ENCODE results near the gene MRPL44. TPM values are rescaled to one million over a fixed set of nuclear protein-coding genes. Genes with fewer than 3 reads are reported as not detected.

The MRPL44 gene
- total and polyA plus RNA-seq, 2 of the 13 experiments (the other 11 are each of a cell fraction or from before 2014, with no cell fraction given), result 38.4 to 78.0 TPM

- peak; percentile 82; the same call in 1 of the 2 replicates for TF ChIP-seq TSC22D2 (CRISPR knock-in tag; IDR thresholded peaks at IDR 0.05; ENCODE audit: borderline replicate concordance)
- TF ChIP-seq SP2 (CRISPR knock-in tag; IDR thresholded peaks at IDR 0.05), result no peak
- TF ChIP-seq ZNF768 (CRISPR knock-in tag; IDR thresholded peaks at IDR 0.05), result no peak
- TF ChIP-seq GZF1 (CRISPR knock-in tag; IDR thresholded peaks at IDR 0.05), result peak; percentile 96
- TF ChIP-seq TMF1 (CRISPR knock-in tag; IDR thresholded peaks at IDR 0.05; ENCODE audit: low read depth), result no peak
- TF ChIP-seq ZBTB21 (CRISPR knock-in tag; IDR thresholded peaks at IDR 0.05), result peak; percentile 50; the same call in 1 of the 2 replicates
- TF ChIP-seq ZNF331 (CRISPR knock-in tag; IDR thresholded peaks at IDR 0.05), result peak; percentile 95
- TF ChIP-seq TEAD3 (CRISPR knock-in tag; optimal IDR thresholded peaks at IDR 0.05; ENCODE audit: borderline replicate concordance), result peak; percentile 99
- TF ChIP-seq ZNF614 (CRISPR knock-in tag; IDR thresholded peaks at IDR 0.05; ENCODE audit: borderline replicate concordance), result peak; percentile 98
- no peak for TF ChIP-seq ZNF446 (CRISPR knock-in tag; IDR thresholded peaks at IDR 0.05)
- peak; percentile 15 for TF ChIP-seq CCAR2 (optimal IDR thresholded peaks at IDR 0.05; ENCODE audit: low read depth, low read length)
- TF ChIP-seq SSRP1 (CRISPR knock-in tag; IDR thresholded peaks at IDR 0.05), result peak; percentile 81; the same call in 1 of the 2 replicates
- no peak for TF ChIP-seq ZNF691 (CRISPR knock-in tag; IDR thresholded peaks at IDR 0.05; ENCODE audit: borderline replicate concordance, low read depth)
- TF ChIP-seq ATRX (CRISPR knock-in tag; IDR thresholded peaks at IDR 0.05; ENCODE audit: borderline replicate concordance), result no peak
- TF ChIP-seq HHEX (CRISPR knock-in tag; IDR thresholded peaks at IDR 0.05), result peak; percentile 64; the same call in 1 of the 2 replicates
- no peak for TF ChIP-seq ZC3H4 (CRISPR knock-in tag; IDR thresholded peaks at IDR 0.05; ENCODE audit: borderline replicate concordance)
- TF ChIP-seq, protein P1, sequence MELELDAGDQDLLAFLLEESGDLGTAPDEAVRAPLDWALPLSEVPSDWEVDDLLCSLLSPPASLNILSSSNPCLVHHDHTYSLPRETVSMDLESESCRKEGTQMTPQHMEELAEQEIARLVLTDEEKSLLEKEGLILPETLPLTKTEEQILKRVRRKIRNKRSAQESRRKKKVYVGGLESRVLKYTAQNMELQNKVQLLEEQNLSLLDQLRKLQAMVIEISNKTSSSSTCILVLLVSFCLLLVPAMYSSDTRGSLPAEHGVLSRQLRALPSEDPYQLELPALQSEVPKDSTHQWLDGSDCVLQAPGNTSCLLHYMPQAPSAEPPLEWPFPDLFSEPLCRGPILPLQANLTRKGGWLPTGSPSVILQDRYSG (CRISPR knock-in tag; IDR thresholded peaks at IDR 0.05), result no peak
- TF ChIP-seq, protein P2, sequence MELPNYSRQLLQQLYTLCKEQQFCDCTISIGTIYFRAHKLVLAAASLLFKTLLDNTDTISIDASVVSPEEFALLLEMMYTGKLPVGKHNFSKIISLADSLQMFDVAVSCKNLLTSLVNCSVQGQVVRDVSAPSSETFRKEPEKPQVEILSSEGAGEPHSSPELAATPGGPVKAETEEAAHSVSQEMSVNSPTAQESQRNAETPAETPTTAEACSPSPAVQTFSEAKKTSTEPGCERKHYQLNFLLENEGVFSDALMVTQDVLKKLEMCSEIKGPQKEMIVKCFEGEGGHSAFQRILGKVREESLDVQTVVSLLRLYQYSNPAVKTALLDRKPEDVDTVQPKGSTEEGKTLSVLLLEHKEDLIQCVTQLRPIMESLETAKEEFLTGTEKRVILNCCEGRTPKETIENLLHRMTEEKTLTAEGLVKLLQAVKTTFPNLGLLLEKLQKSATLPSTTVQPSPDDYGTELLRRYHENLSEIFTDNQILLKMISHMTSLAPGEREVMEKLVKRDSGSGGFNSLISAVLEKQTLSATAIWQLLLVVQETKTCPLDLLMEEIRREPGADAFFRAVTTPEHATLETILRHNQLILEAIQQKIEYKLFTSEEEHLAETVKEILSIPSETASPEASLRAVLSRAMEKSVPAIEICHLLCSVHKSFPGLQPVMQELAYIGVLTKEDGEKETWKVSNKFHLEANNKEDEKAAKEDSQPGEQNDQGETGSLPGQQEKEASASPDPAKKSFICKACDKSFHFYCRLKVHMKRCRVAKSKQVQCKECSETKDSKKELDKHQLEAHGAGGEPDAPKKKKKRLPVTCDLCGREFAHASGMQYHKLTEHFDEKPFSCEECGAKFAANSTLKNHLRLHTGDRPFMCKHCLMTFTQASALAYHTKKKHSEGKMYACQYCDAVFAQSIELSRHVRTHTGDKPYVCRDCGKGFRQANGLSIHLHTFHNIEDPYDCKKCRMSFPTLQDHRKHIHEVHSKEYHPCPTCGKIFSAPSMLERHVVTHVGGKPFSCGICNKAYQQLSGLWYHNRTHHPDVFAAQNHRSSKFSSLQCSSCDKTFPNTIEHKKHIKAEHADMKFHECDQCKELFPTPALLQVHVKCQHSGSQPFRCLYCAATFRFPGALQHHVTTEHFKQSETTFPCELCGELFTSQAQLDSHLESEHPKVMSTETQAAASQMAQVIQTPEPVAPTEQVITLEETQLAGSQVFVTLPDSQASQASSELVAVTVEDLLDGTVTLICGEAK (IDR thresholded peaks at IDR 0.05), result no peak; the same call in 1 of the 2 replicates
- TF ChIP-seq, protein P2 (CRISPR knock-in tag; IDR thresholded peaks at IDR 0.05), result peak; percentile 44; the same call in 1 of the 2 replicates
- TF ChIP-seq ZNF576 (CRISPR knock-in tag; IDR thresholded peaks at IDR 0.05), result no peak
Observed at GRCh38 chr2:223908304-223908998, 48.8 kb upstream of the MRPL44 start (continued).

All from HepG2 (cell line).